Kidney (tissue), 14 donors: ENCODE results near the gene MYCBP2. TPM values are rescaled to one million over a fixed set of nuclear protein-coding genes. Genes with fewer than 3 reads are reported as not detected.
A peak's percentile ranks its signal among the peaks of the same experiment; 100 is the strongest.
"Not testable (repeated sequence)": the region's sequence is repeated elsewhere in the genome, so short reads cannot be mapped to it uniquely, and the experiment has no call there.

Source experiments
- DNase-seq, 5 donors: peaks; one replicate each; pipeline ENCODE4 v3.0.0-alpha.2; 2013 to 2020
- FAIRE-seq: peaks from 2 replicates; lab custom pipeline; 2012; peaks lifted over from hg19 to GRCh38; lab: Jason Lieb, UNC
- H3K27ac ChIP-seq, 2 donors: one replicate each; pipeline ENCODE4 v1.7.0; 2013; ENCODE audit warnings: low read depth in 2 of 2, low read length in 2 of 2, inconsistent platforms in 1 of 2
- H3K27me3 ChIP-seq: one replicate; pipeline ENCODE4 v1.7.1; 2013; ENCODE audit warnings: low read length, inconsistent platforms; ENCODE audit not compliant: control insufficient read depth, insufficient read depth
- H3K36me3 ChIP-seq, 3 donors: one replicate each; pipeline versions ENCODE4 v1.7.0 to v1.7.1; 2013; ENCODE audit warnings: low read length in 3 of 3, control low read depth in 1 of 3, inconsistent platforms in 1 of 3; ENCODE audit not compliant: insufficient read depth in 3 of 3, control insufficient read depth in 2 of 3
- H3K4me1 ChIP-seq, 3 donors: one replicate each; pipeline versions ENCODE4 v1.7.0 to v1.7.1; 2013; ENCODE audit warnings: low read length in 3 of 3, inconsistent platforms in 1 of 3, low read depth in 1 of 3; ENCODE audit not compliant: control insufficient read depth in 2 of 3, insufficient read depth in 2 of 3
- H3K4me3 ChIP-seq, 3 donors: one replicate each; pipeline versions ENCODE4 v1.7.0 to v1.8.1; 2013; ENCODE audit warnings: low read length in 3 of 3, control low read depth in 1 of 3, inconsistent platforms in 1 of 3
- H3K9ac ChIP-seq, 3 donors: one replicate each; pipeline versions ENCODE4 v1.7.0 to v1.7.1; 2013; ENCODE audit warnings: low read length in 3 of 3, control low read depth in 1 of 3, inconsistent platforms in 1 of 3
- H3K9me3 ChIP-seq, 3 donors: one replicate each; pipeline versions ENCODE4 v1.7.0 to v1.7.1; 2013; ENCODE audit warnings: low read length in 3 of 3, control low read depth in 1 of 3, inconsistent platforms in 1 of 3; ENCODE audit not compliant: control insufficient read depth in 2 of 3, insufficient read depth in 1 of 3
- intact Hi-C: fragments of 100-400 bp; cut with DNase I; formaldehyde crosslinking; loops from one replicate; pipeline ENCODE4 v1.11.1; 2022
- polyA plus RNA-seq: library from polyadenylated mRNA; stranded (reverse); fragments of 350-450 nt; fragmentation: Illumina TruSeq; extraction: RNeasy Lipid Tissue Mini Kit (QIAGEN cat#74804); gene quantifications from one replicate; pipeline ENCODE4 v1.2.3, GENCODE V29; 2014; ENCODE audit warnings: low read depth, low replicate concordance; ENCODE audit not compliant: insufficient read depth
- total RNA-seq: library from RNA; stranded (reverse); fragmentation: NEBNext Ultra II Directional; extraction: Animal tissue kit (Norgen Biotek cat#: 25700); gene quantifications from one replicate; pipeline ENCODE4 v1.2.1, GENCODE V29; 2021
- TF ChIP-seq, protein P1 (sequence below): IDR thresholded peaks from 3 replicates; pipeline ENCODE4 v1.5.1; 2012; ENCODE audit warnings: mild to moderate bottlenecking, moderate library complexity, borderline replicate concordance; ENCODE audit not compliant: insufficient read depth; ENCODE audit errors: extremely low read depth
- donor health status: control.
- donor health status: control.
- donor health status: control.
- donor health status: control.
- donor health status: control.
- donor health status: DM: yes; HTN: yes; CAD: no.
- donor health status: Normal renal cell carcinoma (clear cell type).

MYCBP2 gene
- total and polyA plus RNA-seq, 2 donors from 2014 or later, result 14.5 to 96.4 TPM

DNA sequence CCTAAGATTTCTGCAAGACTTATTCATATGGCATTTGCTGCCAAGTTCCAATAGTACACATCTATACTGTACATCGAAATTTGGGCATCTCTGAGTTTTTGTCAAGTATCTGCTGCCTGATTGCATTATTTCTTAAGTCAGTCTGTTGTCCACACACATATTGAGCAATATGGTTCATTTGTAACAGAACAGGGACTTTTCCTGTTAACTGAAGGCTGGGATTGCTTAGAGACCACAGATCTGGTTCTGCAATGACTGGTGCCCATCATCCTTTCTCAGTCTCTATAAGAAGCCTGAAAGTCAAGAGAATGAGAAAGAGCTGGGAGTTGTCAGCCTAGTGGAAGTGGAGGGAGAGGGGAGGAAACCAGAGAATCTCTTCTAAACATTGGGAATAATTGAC lies 22.5 kb upstream of the MYCBP2 start:
- Histone ChIP-seq H3K9me3 (no peaks in the 10 kb centered on the region), H3K9ac (no peak overlapping the region), H3K4me1 (no peaks in the 10 kb centered on the region), H3K27me3 (no peaks in the 10 kb centered on the region), H3K27ac (no peak overlapping the region), H3K4me3 (no peak overlapping the region), H3K36me3 (no peaks in the 10 kb centered on the region)
- TF ChIP-seq, protein P1, sequence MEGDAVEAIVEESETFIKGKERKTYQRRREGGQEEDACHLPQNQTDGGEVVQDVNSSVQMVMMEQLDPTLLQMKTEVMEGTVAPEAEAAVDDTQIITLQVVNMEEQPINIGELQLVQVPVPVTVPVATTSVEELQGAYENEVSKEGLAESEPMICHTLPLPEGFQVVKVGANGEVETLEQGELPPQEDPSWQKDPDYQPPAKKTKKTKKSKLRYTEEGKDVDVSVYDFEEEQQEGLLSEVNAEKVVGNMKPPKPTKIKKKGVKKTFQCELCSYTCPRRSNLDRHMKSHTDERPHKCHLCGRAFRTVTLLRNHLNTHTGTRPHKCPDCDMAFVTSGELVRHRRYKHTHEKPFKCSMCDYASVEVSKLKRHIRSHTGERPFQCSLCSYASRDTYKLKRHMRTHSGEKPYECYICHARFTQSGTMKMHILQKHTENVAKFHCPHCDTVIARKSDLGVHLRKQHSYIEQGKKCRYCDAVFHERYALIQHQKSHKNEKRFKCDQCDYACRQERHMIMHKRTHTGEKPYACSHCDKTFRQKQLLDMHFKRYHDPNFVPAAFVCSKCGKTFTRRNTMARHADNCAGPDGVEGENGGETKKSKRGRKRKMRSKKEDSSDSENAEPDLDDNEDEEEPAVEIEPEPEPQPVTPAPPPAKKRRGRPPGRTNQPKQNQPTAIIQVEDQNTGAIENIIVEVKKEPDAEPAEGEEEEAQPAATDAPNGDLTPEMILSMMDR, result no peak
- intact Hi-C loops, result no loop called here
- DNase-seq (no peak), FAIRE-seq (no peak)

DNA sequence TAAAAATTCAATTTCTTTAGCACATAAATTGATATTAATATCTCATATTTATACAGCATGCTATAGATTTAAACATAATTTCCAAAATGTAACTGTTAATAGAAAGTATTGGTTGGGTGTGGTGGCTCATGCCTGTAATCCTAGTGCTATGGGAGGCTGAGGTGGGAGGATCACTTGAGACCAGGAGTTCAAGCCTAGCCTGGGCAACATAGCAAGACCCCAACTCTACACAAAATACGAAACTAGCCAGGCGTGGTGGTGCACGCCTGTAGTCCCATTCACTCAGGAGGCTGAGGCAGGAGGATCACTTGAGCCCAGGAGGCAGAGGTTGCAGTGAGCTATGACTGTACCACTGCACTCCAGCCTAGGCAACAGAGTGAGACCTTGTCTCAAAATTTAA lies 20.5 kb upstream of the MYCBP2 start:
- H3K9ac ChIP-seq, H3K4me1 ChIP-seq, H3K27ac ChIP-seq, H3K36me3 ChIP-seq, DNase-seq, H3K27me3 ChIP-seq, FAIRE-seq, H3K4me3 ChIP-seq, H3K9me3 ChIP-seq, intact Hi-C loops: not testable (repeated sequence)

DNA sequence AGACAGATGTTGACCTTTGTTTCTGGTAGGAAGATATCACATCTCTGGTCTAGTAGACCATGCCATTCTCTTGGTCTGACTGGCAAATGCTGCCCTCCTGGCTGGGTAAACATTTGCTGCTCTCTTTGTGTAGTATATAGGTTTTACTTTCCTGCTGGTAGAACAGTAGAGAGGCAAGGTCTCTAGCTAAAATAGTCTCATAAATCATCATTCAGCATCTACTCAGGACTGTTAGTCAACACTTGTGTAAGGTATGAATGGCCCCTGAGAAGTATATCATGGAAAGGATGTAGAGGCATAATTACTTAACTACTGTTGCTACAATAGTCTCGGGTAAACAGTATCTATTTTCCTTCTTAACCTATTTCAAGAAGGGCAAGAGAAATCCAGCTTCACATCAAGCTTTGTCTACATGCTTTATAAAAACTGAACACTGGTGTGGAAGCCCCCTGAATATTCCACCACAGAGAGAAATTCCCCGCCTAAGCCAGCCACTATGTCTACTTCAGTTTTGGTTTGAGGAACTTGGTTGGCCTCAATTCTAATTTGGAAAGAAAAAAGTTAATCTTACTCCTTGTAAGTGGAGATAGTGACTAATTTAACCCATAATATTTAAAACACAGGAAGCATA lies 18.4 kb upstream of the MYCBP2 start:
- Histone ChIP-seq H3K36me3 (no peaks in the 10 kb centered on the region), H3K4me3 (no peak overlapping the region), H3K27ac (no peak overlapping the region), H3K9ac (no peak overlapping the region), H3K27me3 (no peaks in the 10 kb centered on the region), H3K9me3 (no peaks in the 10 kb centered on the region), H3K4me1 (no peaks in the 10 kb centered on the region)
- intact Hi-C loops, result no loop called here
- FAIRE-seq (no peak), DNase-seq (peak in 2 of 5 donors; percentile 25 to 39)
- TF ChIP-seq, protein P1, result no peak

DNA sequence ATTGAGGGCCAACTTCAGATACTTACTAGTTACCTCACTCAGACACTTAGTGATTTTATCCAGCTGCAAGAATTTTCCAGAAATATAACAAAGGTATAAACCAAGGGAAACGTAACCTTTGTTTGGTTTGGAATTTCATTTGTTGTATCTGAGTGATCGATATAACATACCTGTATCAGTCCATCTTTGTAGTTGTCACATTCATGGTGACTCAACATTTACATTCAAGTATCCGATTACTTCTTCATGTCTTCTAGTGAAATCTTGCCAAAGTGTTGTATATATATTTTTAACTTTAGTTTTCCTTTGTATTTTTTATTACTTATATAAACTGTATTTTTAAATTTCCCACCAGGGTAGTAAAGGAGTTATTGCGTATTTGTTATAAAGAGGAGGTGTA lies 16.9 kb upstream of the MYCBP2 start:
- TF ChIP-seq, protein P1, result no peak
- FAIRE-seq (no peak), DNase-seq (no peak)
- Histone ChIP-seq H3K4me3 (no peak overlapping the region), H3K27me3 (no peaks in the 10 kb centered on the region), H3K9ac (no peak overlapping the region), H3K27ac (no peak overlapping the region), H3K36me3 (no peaks in the 10 kb centered on the region), H3K9me3 (no peaks in the 10 kb centered on the region), H3K4me1 (no peaks in the 10 kb centered on the region)
- intact Hi-C loops, result no loop called here
